LNCAP (cell line): ENCODE measurements around the gene KLHL22.

Source experiments
- CTCF ChIP-seq: fragments of 450-650 bp; IDR thresholded peaks from 2 replicates; pipeline ENCODE4 v1.5.1; 2017; ENCODE audit warnings: mild to moderate bottlenecking

Gene KLHL22

GRCh38 chr22:20441631-20442484 is 53.7 kb downstream of the KLHL22 start:
- TF ChIP-seq CTCF = no peak

DNA sequence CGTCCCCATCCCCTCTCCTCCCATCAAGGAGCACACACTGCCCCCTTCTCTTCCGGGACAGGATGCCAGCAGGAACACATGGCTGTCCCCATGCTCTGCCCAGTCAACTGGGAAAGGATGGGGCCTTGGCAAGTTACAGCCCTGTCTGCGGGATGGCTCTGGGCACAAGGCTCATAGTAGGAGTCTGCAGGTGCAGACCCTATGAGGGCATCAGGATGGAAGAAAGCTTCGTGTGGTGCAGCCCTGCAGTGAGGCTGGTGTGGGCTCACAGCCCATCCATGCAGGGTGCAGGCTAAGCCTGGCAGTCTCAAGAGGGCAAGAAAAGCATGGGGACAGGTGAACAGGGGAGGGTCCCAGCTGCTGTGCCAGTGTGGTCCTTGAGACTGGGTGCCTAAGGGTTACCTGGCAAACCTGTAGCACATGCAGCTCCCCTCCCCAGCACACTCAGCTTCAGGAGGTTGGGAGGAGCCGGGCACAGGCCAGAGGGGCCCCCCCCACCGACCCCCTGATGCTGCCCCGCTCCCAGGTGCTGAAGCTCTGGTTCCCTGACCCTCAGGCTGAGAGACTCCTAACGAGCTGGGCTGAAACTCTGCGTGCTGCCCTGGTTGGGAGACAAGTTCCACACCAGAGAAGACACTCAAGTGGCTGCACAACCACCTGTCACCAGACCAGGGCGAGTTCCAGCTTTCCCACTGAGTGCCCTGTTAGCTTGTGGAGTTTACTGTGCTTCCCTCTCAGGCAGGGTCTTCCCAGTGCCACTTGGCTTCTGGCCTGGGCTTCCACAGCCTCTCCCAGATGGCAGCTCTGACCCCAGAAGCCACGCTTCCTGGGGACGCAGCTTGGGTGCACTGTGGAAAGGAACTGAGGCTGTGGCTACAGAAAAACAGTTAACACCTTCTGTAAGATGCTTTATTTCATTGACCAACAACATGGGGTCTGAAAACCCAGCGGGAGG is 54.7 kb downstream of the KLHL22 start:
- no peak for TF ChIP-seq CTCF

- no peak for TF ChIP-seq CTCF
Measured at GRCh38 chr22:20439928-20440575, 55.5 kb downstream of the KLHL22 start.

DNA sequence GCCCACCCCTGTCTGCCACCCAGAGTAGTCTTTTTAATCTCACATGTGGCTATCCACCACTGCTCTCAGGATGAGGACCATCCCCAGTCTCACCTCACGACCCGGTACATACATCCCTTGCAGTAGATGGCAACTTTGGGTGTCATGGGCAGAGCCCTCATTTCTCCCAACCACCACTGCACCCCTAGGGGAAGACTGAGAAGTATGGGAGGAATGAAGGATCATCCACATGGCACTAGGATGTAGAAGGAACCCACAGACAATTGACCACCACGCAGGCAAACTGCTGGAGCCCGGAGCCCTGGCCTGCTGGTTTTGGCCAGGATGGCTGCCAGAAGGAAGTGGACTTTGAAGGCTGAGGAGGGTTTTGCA is 56.1 kb downstream of the KLHL22 start:
- TF ChIP-seq CTCF = no peak

DNA sequence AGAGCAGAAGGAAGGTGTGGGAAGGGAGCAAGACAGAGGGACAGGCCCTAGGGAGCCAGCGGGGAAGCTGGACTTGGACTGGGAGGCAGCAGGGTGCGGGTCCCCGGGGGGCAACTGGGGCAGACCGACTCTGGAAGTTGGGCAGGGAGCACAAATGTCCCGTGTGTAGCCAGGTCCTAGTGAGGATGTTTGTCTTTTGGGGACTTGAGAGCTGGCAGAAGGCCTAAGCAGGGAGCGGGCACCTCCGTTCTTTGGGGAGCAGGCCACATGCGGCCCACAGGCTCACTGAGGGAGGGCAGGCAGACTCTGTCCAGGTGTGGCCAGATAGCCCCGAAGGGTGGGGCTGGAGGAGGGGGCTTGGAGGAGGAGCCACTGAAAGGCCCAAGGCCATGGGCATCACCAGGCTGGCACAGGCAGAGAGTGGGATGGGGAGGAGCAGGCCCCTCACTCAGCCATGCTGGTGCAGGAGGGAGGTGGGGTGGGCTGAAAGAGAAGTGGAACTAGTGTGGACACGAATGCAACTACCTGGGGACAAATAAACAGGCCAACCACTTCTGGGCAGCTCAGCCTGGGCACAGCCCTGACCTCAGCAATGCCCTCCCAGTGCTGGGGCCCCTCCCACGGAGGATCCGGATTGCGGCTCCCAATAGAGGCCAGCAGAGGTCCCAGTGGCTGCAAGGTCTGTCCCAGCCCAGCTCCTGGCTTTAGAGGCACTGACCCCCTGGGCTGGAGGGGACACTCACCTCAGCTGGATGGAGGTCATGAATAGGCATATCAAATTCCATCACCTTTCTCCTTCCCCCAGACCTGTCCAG is 56.7 kb downstream of the KLHL22 start:
- TF ChIP-seq CTCF = no peak

GRCh38 chr22:20438427-20438677 is 57.2 kb downstream of the KLHL22 start:
- no peak for TF ChIP-seq CTCF
